Measurements from ENCODE around the gene VGLL3. TPM values are rescaled to one million over a fixed set of nuclear protein-coding genes. Genes with fewer than 3 reads are reported as not detected.

VGLL3 gene
- total and polyA plus RNA-seq, 3 donors from 2014 or later = 8.3 to 27.6 (median 14.3) TPM

- no peak overlapping the region for H3K4me3 ChIP-seq
- H3K36me3 ChIP-seq (ENCODE audit: low read depth, missing control alignments) = no peaks in the 10 kb centered on the region
- DNase-seq = no peak
- H3K27me3 ChIP-seq = no peaks in the 10 kb centered on the region
- TF ChIP-seq, protein P1, sequence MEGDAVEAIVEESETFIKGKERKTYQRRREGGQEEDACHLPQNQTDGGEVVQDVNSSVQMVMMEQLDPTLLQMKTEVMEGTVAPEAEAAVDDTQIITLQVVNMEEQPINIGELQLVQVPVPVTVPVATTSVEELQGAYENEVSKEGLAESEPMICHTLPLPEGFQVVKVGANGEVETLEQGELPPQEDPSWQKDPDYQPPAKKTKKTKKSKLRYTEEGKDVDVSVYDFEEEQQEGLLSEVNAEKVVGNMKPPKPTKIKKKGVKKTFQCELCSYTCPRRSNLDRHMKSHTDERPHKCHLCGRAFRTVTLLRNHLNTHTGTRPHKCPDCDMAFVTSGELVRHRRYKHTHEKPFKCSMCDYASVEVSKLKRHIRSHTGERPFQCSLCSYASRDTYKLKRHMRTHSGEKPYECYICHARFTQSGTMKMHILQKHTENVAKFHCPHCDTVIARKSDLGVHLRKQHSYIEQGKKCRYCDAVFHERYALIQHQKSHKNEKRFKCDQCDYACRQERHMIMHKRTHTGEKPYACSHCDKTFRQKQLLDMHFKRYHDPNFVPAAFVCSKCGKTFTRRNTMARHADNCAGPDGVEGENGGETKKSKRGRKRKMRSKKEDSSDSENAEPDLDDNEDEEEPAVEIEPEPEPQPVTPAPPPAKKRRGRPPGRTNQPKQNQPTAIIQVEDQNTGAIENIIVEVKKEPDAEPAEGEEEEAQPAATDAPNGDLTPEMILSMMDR (IDR thresholded peaks at IDR 0.05) = no peak
- no peak for TF ChIP-seq POLR2A (IDR thresholded peaks at IDR 0.05)
- intact Hi-C loops (cut with DNase I; ENCODE audit: low total_unique reads) = no loop called here
- no peak overlapping the region for H3K27ac ChIP-seq
- H3K4me1 ChIP-seq = peaks cover 4% of the 10 kb centered on the region
- H3K9me3 ChIP-seq = no peaks in the 10 kb centered on the region
- 85 to 89% methylated on average over 5 of the region's 5 CpGs for WGBS, 2 donors
Observed at GRCh38 chr3:86996261-86996955, 5.5 kb upstream of the VGLL3 start.

DNA sequence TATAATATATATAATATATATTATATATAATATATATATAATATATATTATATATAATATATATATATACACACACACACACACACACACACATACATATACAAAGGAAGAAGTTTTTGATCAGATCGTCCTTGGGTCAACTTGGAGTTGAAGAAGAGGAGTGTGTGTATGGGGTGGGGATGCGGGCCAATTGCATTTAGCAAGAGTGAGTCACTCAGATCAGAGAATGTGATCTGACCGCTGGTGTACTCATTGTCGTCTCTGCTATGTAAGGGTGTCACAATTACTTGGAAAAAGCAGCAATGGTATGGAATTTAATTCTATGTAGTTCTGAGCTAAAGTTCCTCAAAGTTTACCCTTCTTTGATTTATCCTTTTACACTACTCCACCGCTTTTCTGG, 4.6 kb upstream of the VGLL3 start:
- no peak for TF ChIP-seq POLR2A (IDR thresholded peaks at IDR 0.05)
- TF ChIP-seq, protein P1 (IDR thresholded peaks at IDR 0.05) = no peak
- no peak for DNase-seq
- no peaks in the 10 kb centered on the region for H3K9me3 ChIP-seq
- no peak overlapping the region for H3K4me3 ChIP-seq
- WGBS, 2 donors = 89 to 90% methylated on average over 5 of the region's 5 CpGs
- H3K27me3 ChIP-seq = no peaks in the 10 kb centered on the region
- no peak overlapping the region for H3K27ac ChIP-seq
- H3K36me3 ChIP-seq (ENCODE audit: low read depth, missing control alignments) = no peaks in the 10 kb centered on the region
- H3K4me1 ChIP-seq = peaks cover 4% of the 10 kb centered on the region
- intact Hi-C loops (cut with DNase I; ENCODE audit: low total_unique reads) = no loop called here

DNA sequence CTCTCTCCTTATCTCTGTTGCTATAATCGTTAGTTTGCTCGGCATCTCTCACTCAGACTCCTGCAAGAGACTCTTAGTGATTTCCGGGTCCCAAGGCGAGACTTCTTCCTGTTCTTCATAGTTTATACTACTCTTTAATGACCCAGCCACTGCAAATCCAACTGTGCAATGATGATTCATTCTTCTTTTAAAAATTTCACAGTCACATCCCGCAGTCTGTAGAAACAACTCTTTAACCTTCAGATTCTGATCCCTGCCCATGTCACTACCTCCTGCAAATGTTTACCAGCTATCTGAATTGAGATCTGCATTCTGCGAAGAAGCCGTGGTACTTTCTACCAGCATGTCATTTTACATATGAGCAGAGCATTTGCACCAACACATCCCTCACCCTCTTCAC, 2.8 kb upstream of the VGLL3 start:
- TF ChIP-seq, protein P1 (IDR thresholded peaks at IDR 0.05) = no peak
- no peak for TF ChIP-seq POLR2A (IDR thresholded peaks at IDR 0.05)
- no peak for DNase-seq
- Histone ChIP-seq H3K4me1 (peaks cover 4% of the 10 kb centered on the region), H3K27ac (peak overlapping the region in 1 of 2 donors; percentile 15), H3K27me3 (no peaks in the 10 kb centered on the region), H3K9me3 (no peaks in the 10 kb centered on the region), H3K36me3 (ENCODE audit: low read depth, missing control alignments) (no peaks in the 10 kb centered on the region), H3K4me3 (no peak overlapping the region)
- 38 to 52% methylated on average over 7 of the region's 7 CpGs for WGBS, 2 donors
- intact Hi-C loops (cut with DNase I; ENCODE audit: low total_unique reads) = no loop called here

- TF ChIP-seq POLR2A (IDR thresholded peaks at IDR 0.05) = no peak
- TF ChIP-seq, protein P1 (IDR thresholded peaks at IDR 0.05) = no peak
- H3K27ac ChIP-seq = peak overlapping the region; percentile 73 to 96
- H3K4me1 ChIP-seq = peaks cover 4% of the 10 kb centered on the region
- intact Hi-C loops (cut with DNase I; ENCODE audit: low total_unique reads) = no loop called here
- no peaks in the 10 kb centered on the region for H3K9me3 ChIP-seq
- H3K27me3 ChIP-seq = no peaks in the 10 kb centered on the region
- WGBS, 2 donors = 34 to 40% methylated on average over 8 of the region's 8 CpGs
- peak overlapping the region in 1 of 2 donors; percentile 67 for H3K4me3 ChIP-seq
- no peak for DNase-seq
- H3K36me3 ChIP-seq (ENCODE audit: low read depth, missing control alignments) = no peaks in the 10 kb centered on the region
Observed at GRCh38 chr3:86991840-86992435, 989 bp upstream of the VGLL3 start.

GRCh38 chr3:86991482-86991815, 500 bp upstream of the VGLL3 start:
- Histone ChIP-seq H3K27ac (peak overlapping the region; percentile 73 to 96), H3K4me1 (peaks cover 4% of the 10 kb centered on the region), H3K36me3 (ENCODE audit: low read depth, missing control alignments) (no peaks in the 10 kb centered on the region), H3K4me3 (peak overlapping the region; percentile 67 to 75), H3K27me3 (no peaks in the 10 kb centered on the region), H3K9me3 (no peaks in the 10 kb centered on the region)
- TF ChIP-seq POLR2A (IDR thresholded peaks at IDR 0.05) = no peak
- TF ChIP-seq, protein P1 (IDR thresholded peaks at IDR 0.05) = peak in 1 of 3 experiments; percentile 13
- intact Hi-C loops (cut with DNase I; ENCODE audit: low total_unique reads) = no loop called here
- DNase-seq = no peak
- 2 to 4% methylated on average over 7 of the region's 7 CpGs for WGBS, 2 donors
